RWPE2 (cell line): ENCODE measurements around the gene RBM44.

Source experiments
- ATAC-seq: fragments of 200-7000 bp; cut with Tn5 transposase; 3 replicates; pipeline ENCODE4 v1.9.1; 2021; ENCODE audit warnings: low read depth
- DNase-seq: peaks from one replicate; pipeline ENCODE4 v3.0.0-alpha.2; 2020; ENCODE audit warnings: low spot score
- H3K27ac ChIP-seq: fragments of 450-650 bp; 2 replicates; pipeline ENCODE4 v1.5.1; 2017; ENCODE audit warnings: mild to moderate bottlenecking; ENCODE audit not compliant: poor library complexity, severe bottlenecking
- H3K27me3 ChIP-seq: fragments of 250-450 bp; sonication (Bioruptor Pico); 2 replicates; pipeline ENCODE4 v1.5.1; 2021; ENCODE audit warnings: mild to moderate bottlenecking, moderate library complexity; ENCODE audit not compliant: insufficient read depth, poor library complexity, severe bottlenecking
- H3K36me3 ChIP-seq: fragments of 250-450 bp; sonication (Bioruptor Pico); 2 replicates; pipeline ENCODE4 v1.5.1; 2020; ENCODE audit warnings: low read depth, mild to moderate bottlenecking, moderate library complexity
- H3K4me1 ChIP-seq: fragments of 250-450 bp; sonication (Bioruptor Pico); 2 replicates; pipeline ENCODE4 v1.5.1; 2021; ENCODE audit warnings: mild to moderate bottlenecking, moderate library complexity; ENCODE audit not compliant: insufficient read depth, poor library complexity, severe bottlenecking
- H3K4me3 ChIP-seq: fragments of 250-450 bp; sonication (Bioruptor Pico); 2 replicates; pipeline ENCODE4 v1.5.1; 2021; ENCODE audit warnings: mild to moderate bottlenecking, moderate library complexity; ENCODE audit not compliant: severe bottlenecking
- H3K9me3 ChIP-seq: fragments of 250-450 bp; sonication (Bioruptor Pico); 2 replicates; pipeline ENCODE4 v1.5.1; 2021; ENCODE audit warnings: mild to moderate bottlenecking, moderate library complexity; ENCODE audit not compliant: severe bottlenecking
- TF ChIP-seq, protein P1 (sequence below): fragments of 450-650 bp; IDR thresholded peaks from one replicate; pipeline ENCODE4 v1.5.1; 2017; ENCODE audit warnings: mild to moderate bottlenecking, moderate library complexity; ENCODE audit not compliant: poor library complexity, severe bottlenecking

Gene RBM44

DNA sequence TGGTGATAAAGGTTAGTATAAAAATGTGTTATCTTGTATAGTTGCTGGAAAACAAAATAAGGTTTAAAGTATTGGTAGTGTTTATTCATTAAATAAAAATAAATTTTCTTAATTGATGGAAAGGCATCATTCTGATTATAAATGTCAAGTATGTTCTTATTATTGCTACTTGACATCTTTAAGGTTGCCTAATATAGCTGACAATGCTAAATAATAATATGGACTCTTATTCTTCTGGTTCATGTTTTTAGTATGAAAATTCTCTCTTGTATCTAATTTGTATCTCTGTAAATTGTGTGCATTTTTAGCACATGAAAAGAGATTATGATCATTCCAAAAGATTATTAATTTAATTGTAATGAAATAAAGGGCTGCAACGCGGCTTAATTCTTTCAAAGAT is 25.0 kb downstream of the RBM44 start:
- Histone ChIP-seq H3K4me1 (peaks cover 10% of the 10 kb centered on the region), H3K36me3 (no peaks in the 10 kb centered on the region), H3K9me3 (no peaks in the 10 kb centered on the region), H3K27ac (no peak overlapping the region), H3K4me3 (no peak overlapping the region), H3K27me3 (no peaks in the 10 kb centered on the region)
- TF ChIP-seq, protein P1, sequence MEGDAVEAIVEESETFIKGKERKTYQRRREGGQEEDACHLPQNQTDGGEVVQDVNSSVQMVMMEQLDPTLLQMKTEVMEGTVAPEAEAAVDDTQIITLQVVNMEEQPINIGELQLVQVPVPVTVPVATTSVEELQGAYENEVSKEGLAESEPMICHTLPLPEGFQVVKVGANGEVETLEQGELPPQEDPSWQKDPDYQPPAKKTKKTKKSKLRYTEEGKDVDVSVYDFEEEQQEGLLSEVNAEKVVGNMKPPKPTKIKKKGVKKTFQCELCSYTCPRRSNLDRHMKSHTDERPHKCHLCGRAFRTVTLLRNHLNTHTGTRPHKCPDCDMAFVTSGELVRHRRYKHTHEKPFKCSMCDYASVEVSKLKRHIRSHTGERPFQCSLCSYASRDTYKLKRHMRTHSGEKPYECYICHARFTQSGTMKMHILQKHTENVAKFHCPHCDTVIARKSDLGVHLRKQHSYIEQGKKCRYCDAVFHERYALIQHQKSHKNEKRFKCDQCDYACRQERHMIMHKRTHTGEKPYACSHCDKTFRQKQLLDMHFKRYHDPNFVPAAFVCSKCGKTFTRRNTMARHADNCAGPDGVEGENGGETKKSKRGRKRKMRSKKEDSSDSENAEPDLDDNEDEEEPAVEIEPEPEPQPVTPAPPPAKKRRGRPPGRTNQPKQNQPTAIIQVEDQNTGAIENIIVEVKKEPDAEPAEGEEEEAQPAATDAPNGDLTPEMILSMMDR: no peak
- DNase-seq (no peak), ATAC-seq (no peak)

DNA sequence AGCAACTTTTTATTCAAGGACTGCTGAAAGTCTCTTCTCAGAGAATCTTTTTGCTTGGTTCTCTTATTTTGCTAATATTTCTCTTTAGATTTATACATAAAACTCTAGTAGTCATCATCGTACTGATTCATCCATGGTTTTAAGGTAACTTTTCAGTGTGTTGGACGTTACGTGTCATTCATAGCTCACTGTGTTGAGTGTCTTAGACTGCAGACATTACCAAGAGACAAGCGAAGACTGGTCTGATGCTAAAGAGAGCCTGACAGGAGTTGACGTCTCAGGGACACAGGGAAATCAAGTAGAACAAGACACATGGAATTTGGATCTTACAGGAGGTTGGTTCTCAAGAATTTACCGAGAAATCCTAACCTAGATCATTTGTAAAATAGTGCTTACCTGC is 25.5 kb downstream of the RBM44 start:
- ATAC-seq (no peak), DNase-seq (no peak)
- no peaks in the 10 kb centered on the region for H3K27me3 ChIP-seq
- H3K4me1 ChIP-seq: peaks cover 8% of the 10 kb centered on the region
- H3K36me3 ChIP-seq: no peaks in the 10 kb centered on the region
- H3K4me3 ChIP-seq: no peak overlapping the region
- TF ChIP-seq, protein P1: no peak
- H3K27ac ChIP-seq: no peak overlapping the region
- H3K9me3 ChIP-seq: no peaks in the 10 kb centered on the region

DNA sequence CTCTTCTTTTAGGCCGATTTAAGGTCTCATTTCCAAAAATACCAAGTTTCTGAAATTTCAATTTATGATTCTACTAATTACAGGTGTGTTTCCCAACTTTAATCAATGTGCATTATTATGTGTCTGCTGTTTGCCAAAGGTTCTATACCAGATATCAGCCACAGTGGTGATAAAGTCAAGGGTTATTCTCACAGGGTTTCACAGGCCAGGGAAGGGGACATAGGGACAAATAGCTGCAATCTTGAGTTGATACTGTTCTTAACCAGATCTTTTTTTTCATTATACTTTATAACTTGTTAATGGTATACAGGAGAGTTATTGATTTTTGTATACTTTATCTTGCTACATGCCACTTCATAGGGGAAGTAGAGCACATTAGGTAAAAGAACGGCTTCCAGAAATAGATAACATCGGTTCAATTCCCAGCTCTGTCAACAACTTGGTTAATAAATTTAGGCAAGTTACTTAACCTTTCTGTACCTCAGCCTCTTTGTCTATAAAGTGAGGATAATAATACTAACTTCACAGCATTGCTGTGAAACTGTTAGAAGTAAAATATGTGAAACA is 28.9 kb downstream of the RBM44 start:
- H3K4me1 ChIP-seq: peaks cover 3% of the 10 kb centered on the region
- no peaks in the 10 kb centered on the region for H3K27me3 ChIP-seq
- H3K4me3 ChIP-seq: no peak overlapping the region
- no peak for ATAC-seq
- H3K36me3 ChIP-seq: no peaks in the 10 kb centered on the region
- no peak for DNase-seq
- H3K27ac ChIP-seq: no peak overlapping the region
- no peaks in the 10 kb centered on the region for H3K9me3 ChIP-seq
- TF ChIP-seq, protein P1: no peak

DNA sequence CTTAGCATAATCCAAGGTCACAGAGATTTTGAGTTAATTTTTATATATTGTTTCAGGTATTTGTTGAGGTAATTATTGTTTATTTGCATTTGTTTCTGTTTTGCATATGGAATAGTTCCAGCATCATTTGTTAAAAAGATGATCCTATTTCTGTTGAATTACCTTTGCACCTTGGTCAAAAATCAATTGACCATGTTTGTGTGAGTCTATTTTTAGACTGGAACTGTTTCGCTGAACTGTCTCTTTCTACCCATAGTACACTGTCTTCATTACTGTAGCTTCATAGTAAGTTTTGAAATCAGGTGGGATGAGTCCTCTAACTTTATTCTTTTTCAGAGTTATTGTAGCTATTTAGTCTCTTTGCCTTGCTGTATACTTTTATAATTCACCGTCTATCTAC is 31.9 kb downstream of the RBM44 start:
- H3K4me1 ChIP-seq: peaks cover 3% of the 10 kb centered on the region
- no peaks in the 10 kb centered on the region for H3K27me3 ChIP-seq
- DNase-seq: no peak
- TF ChIP-seq, protein P1: no peak
- no peaks in the 10 kb centered on the region for H3K36me3 ChIP-seq
- no peak overlapping the region for H3K27ac ChIP-seq
- no peak overlapping the region for H3K4me3 ChIP-seq
- ATAC-seq: no peak
- no peaks in the 10 kb centered on the region for H3K9me3 ChIP-seq

DNA sequence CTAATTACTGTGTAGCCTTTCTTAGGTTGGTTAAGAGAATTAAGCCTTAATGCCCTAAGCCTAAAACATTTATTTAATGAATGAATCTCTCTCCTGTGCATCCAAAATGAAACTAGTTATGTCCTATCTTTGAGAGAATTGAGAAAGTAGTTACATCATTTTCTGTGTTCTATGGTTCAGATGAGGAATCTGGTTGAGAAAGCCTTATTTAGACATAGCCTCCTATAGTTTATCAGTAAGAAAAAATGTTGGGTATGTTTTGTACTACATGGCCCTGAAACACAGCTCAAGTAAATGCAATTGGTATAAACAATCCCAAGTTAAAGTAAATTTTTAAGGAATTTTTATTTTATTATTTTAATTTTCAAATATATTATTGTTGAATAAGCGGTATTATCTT is 35.0 kb downstream of the RBM44 start:
- Histone ChIP-seq H3K9me3 (no peaks in the 10 kb centered on the region), H3K27me3 (peaks cover 2% of the 10 kb centered on the region), H3K27ac (no peak overlapping the region), H3K36me3 (no peaks in the 10 kb centered on the region), H3K4me1 (no peaks in the 10 kb centered on the region), H3K4me3 (no peak overlapping the region)
- TF ChIP-seq, protein P1: no peak
- no peak for ATAC-seq
- no peak for DNase-seq
